Chondrocyte (in vitro differentiated cells): ENCODE measurements around the gene MED28. TPM values are rescaled to one million over a fixed set of nuclear protein-coding genes. Genes with fewer than 3 reads are reported as not detected.

Experiments
- DNase-seq: peaks from one replicate; pipeline ENCODE4 v3.0.0; 2021; ENCODE audit warnings: mixed read lengths, low spot score
- H3K27ac Mint-ChIP-seq: one replicate; pipeline ENCODE4 v1.8.0; 2021; ENCODE audit warnings: mild to moderate bottlenecking, moderate library complexity, mixed read lengths; ENCODE audit not compliant: unreplicated experiment
- H3K27me3 Mint-ChIP-seq: 2 replicates; pipeline ENCODE4 v1.8.0; 2021; ENCODE audit warnings: low read depth, mixed read lengths
- H3K36me3 Mint-ChIP-seq: 2 replicates; pipeline ENCODE4 v1.8.0; 2021; ENCODE audit warnings: low read depth, mixed read lengths
- H3K4me1 Mint-ChIP-seq: 2 replicates; pipeline ENCODE4 v1.8.0; 2021; ENCODE audit warnings: low read depth, mild to moderate bottlenecking, mixed read lengths
- H3K4me3 Mint-ChIP-seq: one replicate; pipeline ENCODE4 v1.8.0; 2021; ENCODE audit warnings: mild to moderate bottlenecking, moderate library complexity, mixed read lengths; ENCODE audit not compliant: unreplicated experiment
- H3K9me3 Mint-ChIP-seq: 2 replicates; pipeline ENCODE4 v1.8.0; 2021; ENCODE audit warnings: low read depth, mixed read lengths
- CTCF ChIP-seq: fragments of 200-600 bp; sonication (generic); IDR thresholded peaks from 2 replicates; pipeline ENCODE4 v1.5.0; 2021; ENCODE audit warnings: antibody characterized with exemption, mild to moderate bottlenecking, moderate library complexity
- total RNA-seq: library from RNA; stranded (reverse); gene quantifications from 3 replicates; pipeline ENCODE4 v1.2.1, GENCODE V29; 2021

MED28 gene
- total RNA-seq, 1 donor from 2014 or later: 29.8 TPM

GRCh38 chr4:17576932-17577664, 37.3 kb upstream of the MED28 start, which contains the start of gene LAP3:
LAP3 (plus strand) TSS chr4:17577198; CDS start chr4:17577466, 268 bp downstream.
- Mint-ChIP-seq H3K27me3 (no peaks in the 10 kb centered on the region), H3K9me3 (no peaks in the 10 kb centered on the region), H3K4me3 (peak within 1 kb of the TSS; percentile 81), H3K36me3 (no peaks in the 10 kb centered on the region), H3K27ac (peak within 1 kb of the TSS; percentile 91), H3K4me1 (peaks cover 24% of the 10 kb centered on the region)
- no peak for TF ChIP-seq CTCF
- DNase-seq: peak; percentile 98

GRCh38 chr4:17577665-17578481, 36.6 kb upstream of the MED28 start:
- H3K4me1 Mint-ChIP-seq: peaks cover 24% of the 10 kb centered on the region
- TF ChIP-seq CTCF: peak; percentile 46
- H3K9me3 Mint-ChIP-seq: no peaks in the 10 kb centered on the region
- peak overlapping the region; percentile 91 for H3K27ac Mint-ChIP-seq
- H3K4me3 Mint-ChIP-seq: peak overlapping the region; percentile 81
- DNase-seq: peak; percentile 92
- no peaks in the 10 kb centered on the region for H3K36me3 Mint-ChIP-seq
- no peaks in the 10 kb centered on the region for H3K27me3 Mint-ChIP-seq

GRCh38 chr4:17578482-17578891, 36.0 kb upstream of the MED28 start:
- no peak for TF ChIP-seq CTCF
- Mint-ChIP-seq H3K4me1 (peaks cover 24% of the 10 kb centered on the region), H3K36me3 (peaks cover 2% of the 10 kb centered on the region), H3K27me3 (no peaks in the 10 kb centered on the region), H3K9me3 (no peaks in the 10 kb centered on the region), H3K4me3 (peak overlapping the region; percentile 81), H3K27ac (no peak overlapping the region)
- DNase-seq: no peak

GRCh38 chr4:17580969-17581368, 33.5 kb upstream of the MED28 start:
- TF ChIP-seq CTCF: no peak
- Mint-ChIP-seq H3K4me1 (peaks cover 24% of the 10 kb centered on the region), H3K36me3 (peaks cover 15% of the 10 kb centered on the region), H3K9me3 (no peaks in the 10 kb centered on the region), H3K27ac (peak overlapping the region; percentile 43), H3K27me3 (no peaks in the 10 kb centered on the region), H3K4me3 (no peak overlapping the region)
- DNase-seq: no peak

- peaks cover 23% of the 10 kb centered on the region for H3K36me3 Mint-ChIP-seq
- no peaks in the 10 kb centered on the region for H3K9me3 Mint-ChIP-seq
Observed at GRCh38 chr4:17583276-17583675, 31.2 kb upstream of the MED28 start.

More at GRCh38 chr4:17583276-17583675, 31.2 kb upstream of the MED28 start:
- DNase-seq: no peak
- Mint-ChIP-seq H3K4me3 (no peak overlapping the region), H3K27ac (no peak overlapping the region), H3K27me3 (no peaks in the 10 kb centered on the region), H3K4me1 (peaks cover 14% of the 10 kb centered on the region)
- no peak for TF ChIP-seq CTCF
